COR-L47 (cell line): ENCODE measurements around the gene KCTD11.
"Not testable (repeated sequence)": the region's sequence is repeated elsewhere in the genome, so short reads cannot be mapped to it uniquely, and the experiment has no call there.

Experiments
- DNase-seq: peaks from one replicate; lab custom pipeline; 2025; lab: John Stamatoyannopoulos, UW

KCTD11 gene

DNA sequence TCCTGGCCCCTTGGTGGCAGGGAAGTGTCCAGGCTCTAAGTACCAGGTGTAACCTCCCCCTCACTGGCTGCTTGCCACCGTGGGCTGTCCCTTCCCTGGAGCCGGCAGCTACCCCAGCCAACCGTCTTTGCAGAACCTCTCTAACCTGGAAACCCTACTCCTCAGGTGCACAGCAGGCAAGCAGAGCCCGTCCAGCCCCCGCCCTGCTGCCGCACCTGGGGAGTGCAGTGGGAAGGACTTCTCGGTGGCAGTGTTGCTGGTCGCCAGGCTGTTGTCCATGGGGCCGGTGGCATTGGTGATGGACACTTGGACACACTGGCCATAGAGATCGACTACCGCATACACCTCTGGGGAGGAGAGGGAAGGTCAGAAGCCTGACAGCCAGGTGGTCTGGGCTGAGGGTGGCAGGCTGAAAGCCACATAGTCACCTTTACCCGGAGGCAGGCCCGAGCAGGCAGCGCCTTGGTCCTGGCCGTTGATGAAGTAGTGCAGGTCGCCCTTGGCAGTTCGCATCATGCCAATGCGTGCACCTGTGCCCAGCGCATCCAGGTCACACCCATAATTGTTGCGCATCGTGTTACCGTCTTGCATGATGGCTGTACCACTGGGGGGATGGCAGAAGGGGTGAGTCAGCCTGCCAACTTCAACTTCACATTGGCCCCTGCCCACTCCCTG lies 29.3 kb upstream of the KCTD11 start:
- no peak for DNase-seq

DNA sequence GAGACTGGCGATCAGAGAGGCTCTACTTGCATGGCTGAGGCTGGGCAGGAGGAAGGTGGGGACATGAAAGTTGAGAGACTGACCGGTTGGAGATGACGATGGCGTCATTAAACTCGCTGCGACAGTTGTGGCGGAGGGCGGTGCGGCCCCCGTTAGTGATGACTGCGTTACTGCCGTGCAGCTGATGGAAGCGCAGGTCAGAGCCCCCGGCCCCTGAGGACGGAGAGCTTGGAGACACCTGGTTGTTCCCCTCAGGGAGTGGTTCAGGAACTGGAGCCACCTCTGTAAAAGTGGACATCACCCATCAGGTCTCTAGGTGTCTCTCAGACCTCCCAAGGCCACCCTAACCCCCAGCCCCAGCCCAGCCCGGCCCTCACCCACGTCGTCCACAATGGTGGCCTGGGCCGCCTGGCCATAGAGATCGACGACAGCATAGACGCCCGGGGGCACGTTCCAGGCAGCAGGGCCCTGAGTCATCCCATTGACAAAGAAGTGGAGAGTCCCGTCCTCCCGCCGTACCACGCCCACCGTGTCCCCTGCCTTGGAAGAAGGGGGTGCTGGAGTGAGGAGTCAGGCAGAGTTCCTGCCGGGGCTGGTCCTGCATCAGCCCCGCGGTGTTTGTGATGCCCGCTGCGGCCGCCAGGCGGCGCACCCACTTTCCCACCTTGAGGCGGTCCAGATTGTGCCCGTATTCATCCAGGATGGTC lies 28.1 kb upstream of the KCTD11 start:
- DNase-seq: no peak

DNA sequence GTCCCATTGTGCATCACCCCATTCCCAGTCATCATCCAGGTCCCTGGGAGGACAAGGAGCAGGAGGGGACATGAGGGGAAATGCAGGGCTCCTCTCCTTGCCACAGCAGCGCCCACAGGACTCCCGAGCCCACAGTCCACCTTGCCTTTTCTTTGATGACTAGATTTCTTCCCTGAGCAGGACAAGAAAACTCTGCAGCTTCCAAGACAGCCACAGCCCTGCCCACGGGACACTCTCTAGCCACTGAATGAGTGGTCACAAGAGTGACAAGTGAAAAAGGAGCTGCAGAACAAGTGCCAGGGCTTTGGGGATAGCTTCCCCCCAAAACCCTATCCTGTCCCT lies 27.6 kb upstream of the KCTD11 start:
- no peak for DNase-seq

DNA sequence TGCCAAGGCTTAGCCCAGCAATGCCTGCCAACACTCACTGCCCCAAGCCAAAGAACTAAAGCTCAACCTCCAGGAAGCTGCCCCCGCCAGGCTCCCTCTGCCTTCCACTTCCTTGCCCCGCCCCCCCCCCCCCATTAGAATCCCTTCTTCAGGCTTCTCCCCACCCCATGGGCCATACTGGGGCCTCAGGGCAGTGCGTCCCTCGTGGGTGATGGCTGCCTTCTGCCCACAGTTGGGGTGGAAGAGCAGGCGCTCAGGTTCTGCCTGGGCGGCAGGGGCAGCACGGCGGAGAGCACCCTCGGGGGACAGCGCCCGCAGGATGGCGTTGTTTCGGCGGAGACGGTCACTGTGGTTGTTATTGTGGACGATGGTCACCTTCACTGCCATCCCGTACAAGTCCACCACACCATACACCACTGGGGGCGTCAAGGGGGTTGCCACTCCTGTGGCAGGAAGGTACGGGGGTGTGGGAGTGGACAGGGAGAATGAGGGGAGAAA lies 26.9 kb upstream of the KCTD11 start:
- DNase-seq: no peak

DNA sequence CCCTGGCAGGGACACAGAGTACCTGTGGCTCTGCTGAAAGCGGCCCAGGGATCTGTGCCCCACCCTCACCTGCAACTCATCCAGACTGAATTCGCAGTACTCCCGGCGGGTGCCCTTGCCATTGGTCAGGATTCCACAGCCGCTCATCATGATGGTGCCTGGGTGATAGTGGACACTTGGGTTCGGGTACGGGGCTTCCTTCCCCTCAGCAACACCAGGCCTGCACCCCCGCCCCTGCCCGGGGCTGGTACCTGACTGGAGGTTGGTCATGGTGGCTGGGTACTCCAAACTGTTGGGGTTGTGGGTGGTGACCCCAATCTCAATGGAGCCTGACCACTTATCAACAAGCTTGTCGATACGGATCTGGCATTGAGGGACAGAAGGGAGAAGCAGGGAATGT lies 25.8 kb upstream of the KCTD11 start:
- DNase-seq: no peak

DNA sequence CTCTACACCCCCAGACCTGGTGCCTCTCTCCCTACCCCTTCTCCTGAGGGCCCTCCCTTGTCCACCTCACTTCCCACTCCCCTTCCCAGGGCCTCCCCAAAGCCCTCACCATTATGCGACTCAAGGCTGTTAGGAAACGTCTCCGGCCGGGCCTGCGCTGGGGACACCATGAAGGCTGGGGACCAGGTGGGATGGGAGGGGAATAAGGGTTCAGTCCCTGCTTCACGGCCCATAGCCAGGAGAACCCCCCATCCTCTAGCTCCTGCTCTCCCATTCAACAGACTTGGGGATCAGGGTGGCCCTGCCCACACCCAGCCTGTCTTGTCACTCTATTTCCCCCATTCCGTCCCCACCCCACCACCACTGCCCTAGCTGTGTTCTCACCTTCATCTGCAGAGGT lies 24.9 kb upstream of the KCTD11 start:
- DNase-seq: no peak

DNA sequence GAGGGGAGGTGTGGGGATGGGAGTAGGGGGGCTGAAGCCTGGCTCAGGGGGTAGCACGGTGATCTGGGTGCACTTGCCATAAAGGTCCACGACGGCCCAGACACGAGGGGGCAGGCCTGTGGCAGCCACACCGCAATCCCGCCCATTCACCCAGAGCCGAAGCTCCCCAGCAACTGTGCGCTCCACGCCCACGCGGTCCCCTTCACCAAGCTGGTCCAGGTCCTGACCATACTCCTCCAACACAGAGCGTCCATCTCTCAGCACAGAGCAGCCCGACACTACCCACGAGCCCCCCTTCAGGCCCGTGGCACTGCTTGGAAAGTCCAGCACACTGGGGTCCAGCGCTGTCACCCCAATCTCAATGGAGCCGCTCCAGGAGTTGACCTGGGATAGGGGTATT lies 24.5 kb upstream of the KCTD11 start:
- DNase-seq: no peak

DNA sequence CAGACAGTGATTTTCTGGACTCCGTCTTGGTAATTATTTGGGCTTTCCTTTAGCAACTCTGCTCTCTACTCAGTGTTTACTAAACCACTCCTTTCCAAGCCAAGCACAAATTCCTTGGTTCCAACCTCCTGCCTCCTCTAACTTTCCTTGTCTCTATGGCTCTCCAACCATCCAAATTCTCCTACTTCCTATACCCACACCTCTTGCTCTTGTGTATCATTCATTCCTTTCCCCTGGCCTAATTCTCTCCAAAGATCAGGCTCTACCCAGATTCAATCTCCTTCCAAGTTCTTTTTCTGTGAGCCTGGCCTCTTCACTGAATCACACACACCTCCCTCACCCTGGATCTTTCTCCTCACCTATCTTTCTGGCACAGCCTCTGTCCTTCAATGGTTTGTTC lies 24.0 kb upstream of the KCTD11 start:
- DNase-seq: no peak

DNA sequence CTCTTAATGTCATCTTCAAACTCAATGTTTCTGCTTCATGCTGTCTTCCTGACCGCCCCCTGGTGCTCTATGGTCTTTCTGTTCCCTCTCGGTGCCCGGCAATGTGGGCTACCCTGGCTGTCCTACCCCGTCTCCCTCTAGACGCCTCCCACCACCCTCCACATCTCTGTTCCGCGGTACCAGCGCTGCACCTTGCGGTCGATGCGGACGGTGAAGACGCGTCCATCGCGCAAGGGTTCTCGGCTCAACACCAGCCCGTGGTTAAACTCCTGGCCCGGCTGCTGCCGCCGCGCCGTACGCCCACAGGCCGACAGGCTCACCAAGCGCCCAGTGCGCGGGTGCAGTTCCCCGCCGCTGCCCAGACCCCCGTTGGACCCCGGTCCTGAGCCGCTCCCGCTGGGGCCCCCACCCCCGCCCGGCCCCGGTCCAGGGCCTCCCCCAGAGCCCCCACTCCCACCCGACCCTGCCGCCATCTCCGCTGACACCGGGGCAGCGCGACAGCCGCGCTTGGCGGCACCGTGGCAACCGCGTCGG lies 23.1 kb upstream of the KCTD11 start, which contains the start of gene NEURL4:
TSS of gene NEURL4 (minus strand) at position 496 of the 534 bp plus-strand sequence. CDS start at position 473, 23 bp downstream.
- DNase-seq: no peak

DNA sequence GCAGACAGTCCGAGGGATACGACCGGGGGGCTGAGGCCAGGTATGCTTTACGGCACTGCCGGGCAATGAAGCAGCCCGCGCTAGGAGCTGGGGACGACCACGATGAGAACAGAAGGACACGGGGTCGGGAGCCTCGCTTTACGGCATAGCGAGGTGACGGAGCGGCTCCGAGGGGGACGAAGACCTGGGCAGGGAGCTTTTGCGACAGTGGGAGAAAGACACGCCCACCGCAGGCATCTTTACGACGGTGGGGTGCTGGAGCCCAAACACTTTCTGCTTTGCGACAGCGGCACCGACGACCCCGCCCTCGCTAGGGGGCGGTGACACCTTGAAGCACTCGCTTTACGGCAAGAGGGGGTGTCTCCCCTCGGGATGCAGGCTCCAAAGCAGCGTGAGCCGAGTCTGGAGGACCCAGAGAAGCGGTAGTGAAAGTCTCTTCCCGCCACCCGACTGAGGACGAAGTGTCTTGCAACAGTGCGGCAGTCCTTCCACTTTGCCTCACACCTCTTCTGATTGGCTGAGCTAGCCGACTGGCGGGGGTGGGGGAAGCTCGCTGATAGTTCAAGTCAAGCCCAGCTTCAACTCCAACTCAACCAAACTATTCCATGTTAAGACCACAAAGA lies 22.5 kb upstream of the KCTD11 start:
- peak; percentile 92 for DNase-seq

DNA sequence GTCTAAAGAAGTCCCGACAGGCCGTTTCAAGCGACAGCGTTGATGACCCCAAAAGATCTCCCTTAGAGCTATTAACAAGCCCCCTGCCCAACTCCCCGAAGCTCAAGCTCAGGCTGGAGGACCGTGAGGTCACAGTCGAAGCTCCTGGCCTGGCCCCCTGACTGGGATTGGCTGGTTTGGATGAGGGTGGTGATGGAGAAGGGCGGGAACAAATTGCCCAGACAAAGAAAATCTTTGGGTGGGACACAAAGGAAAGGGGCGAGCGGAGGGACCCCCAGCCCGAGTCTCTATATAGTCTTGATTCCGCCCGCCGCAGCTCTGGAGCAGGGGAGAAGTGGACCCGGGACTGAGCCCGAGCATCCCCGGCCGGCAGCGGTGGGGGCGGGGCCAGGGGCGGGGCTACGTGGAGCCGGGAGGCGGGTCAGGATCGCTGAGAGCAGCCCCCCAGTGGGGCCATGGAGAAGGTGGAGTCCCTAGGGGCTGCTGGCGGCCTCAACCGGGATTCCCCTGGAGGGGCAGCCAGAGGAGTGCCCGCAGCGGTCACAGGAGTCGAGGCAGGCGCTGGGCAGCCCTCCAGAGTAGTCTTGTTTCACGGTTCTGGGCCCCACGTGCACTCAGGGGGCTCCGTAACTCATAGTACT lies 21.8 kb upstream of the KCTD11 start:
- DNase-seq: peak; percentile 35

DNA sequence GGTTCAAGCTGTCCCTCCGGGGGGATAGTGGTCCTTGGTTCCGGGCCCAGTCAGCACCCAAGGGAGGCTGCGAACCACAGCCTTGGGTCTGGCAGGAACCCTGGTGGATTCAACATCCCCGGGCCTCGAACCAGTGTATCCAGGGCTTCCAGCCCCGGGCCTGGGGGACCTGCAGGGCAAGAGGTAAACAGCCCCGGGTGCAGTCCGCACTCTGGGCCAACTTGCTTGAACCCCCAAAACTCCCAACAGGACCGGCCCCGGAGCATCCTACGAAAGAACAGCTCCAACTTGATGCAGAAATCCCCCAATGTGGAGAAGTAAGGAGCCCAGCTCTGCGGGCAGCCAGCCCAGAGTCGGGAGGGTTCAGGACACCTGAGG lies 21.3 kb upstream of the KCTD11 start:
- no peak for DNase-seq

DNA sequence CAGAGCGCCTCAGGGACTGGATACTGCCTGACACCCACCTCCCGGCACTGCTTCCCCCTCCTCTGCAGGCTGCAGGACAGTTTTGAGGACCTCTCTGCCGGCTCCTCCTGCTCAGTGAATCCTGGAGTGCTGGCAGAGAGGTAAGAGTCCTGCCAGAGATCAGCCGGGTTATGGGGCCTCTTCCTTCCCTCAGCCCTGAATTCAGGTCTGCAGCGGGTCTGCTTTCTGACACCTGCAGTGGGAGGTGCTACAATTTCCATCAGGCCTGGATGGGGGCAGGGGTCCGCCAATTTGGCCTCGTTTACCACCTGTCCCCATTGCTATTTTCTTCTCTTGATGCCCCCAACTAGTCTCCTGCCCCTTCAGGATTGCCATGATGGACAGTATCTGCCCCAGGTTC lies 19.9 kb upstream of the KCTD11 start:
- DNase-seq: no peak

DNA sequence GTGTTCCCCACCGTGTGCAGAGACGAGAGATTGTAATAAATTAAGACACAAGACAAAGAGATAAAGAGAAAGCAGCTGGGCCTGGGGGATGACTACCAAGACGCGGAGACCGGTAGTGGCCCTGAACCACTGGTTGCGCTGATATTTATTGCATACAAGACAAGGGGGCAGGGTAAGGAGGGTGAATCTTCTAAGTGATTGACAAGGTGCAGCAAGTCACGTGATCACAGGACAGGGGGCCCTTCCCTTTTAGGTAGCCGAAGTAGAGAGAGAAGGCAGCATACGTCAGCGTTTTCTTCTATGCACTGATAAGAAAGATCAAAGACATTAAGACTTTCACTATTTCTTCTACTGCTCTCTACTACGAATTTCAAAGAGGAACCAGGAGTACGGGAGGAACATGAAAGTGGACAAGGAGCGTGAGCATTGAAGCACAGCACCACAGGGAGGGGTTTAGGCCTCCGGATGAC lies 19.3 kb upstream of the KCTD11 start:
- not testable (repeated sequence) for DNase-seq

DNA sequence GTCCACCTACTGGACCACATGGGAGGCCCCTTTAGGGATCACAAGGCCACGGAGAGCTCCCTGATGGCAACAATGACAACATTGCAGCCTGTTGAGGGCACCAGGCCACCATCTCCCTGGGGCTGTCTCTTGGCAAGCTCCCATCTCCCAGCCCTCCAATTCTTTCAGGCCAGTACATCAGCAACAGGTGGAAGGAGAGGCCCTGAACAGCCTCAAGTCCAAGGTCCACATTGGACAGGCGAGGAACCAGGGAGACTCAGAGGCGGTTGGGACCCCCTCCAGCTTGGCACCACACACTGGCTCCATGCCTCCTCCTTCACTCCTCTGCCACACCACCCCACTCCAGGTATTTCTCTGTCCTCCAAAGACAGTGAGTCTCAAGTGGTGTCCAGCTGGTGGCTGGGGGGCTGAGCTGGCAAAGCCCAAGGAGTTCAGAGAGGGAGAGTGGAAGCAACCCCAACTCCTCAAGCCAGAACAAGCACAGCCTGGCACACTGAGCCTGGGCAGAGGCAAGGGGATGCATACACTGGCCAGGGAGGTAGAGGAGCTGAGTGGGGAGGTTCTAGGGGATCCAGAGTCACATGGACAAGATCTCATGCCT lies 16.9 kb upstream of the KCTD11 start:
- DNase-seq: no peak

DNA sequence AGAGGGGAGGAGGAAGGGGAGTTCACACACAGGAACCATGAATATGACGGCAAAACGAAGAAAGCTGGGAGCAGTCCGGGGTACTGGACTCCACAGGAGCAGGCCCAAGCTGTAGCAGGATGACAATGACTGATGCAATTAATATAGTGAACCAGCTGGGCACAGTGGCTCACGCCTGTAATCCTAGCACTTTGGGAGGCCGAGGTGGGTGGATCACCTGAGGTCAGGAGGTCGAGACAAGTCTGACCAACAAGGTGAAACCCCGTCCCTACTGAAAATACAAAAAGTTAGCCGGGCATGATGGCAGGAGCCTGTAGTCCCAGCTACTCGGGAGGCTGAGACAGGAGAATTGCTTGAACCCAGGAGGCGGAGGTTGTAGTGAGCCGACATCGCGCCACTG lies 16.2 kb upstream of the KCTD11 start:
- not testable (repeated sequence) for DNase-seq

DNA sequence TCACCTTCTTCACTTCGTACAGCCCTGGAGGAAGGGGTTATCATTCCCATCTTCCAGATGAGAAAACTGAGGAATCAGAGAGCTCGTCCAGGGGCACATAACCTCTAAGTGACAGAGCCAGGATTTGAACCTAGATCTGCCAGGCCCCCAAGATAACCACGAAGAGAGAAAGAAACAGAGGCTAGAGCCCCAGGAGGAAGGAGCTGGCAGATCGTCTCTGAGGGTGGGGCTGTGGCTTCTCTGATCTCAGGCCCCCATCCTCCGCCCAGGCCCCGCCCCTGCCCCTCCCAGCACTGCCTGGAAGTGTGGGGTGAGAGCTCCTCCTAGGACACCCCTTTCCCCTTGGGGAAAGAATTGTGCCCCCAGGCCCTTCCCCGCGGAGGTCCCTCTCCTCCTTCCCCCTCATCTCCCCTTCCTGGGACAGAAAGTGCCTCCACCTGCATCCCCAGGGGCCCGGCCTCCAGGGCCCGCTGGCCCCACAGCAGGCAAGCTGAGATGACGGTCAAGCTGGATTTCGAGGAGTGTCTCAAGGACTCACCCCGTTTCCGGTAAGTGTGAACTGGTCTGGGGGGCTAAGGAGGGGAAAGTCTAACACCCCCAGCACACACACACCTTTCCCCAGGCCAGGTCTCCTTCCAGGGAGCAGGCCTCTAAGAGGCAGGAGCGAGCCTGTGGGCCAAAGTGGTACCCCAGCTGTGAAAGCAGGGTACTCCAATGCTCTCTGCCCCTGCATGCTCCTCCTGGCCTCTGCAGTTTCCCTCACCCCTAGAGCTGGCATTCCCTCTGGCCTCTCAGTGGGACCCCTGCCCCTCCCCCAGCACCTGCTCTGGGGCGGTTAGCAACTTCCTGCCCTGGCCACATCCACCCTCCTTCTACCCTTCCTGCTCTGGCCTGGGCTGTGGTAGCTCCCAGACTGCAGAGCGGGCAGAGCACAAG lies 15.5 kb upstream of the KCTD11 start, which contains the start of gene ACAP1:
TSS of gene ACAP1 (plus strand) at position 290 of the 936 bp plus-strand sequence. CDS start at position 496, 206 bp downstream.
- no peak for DNase-seq

DNA sequence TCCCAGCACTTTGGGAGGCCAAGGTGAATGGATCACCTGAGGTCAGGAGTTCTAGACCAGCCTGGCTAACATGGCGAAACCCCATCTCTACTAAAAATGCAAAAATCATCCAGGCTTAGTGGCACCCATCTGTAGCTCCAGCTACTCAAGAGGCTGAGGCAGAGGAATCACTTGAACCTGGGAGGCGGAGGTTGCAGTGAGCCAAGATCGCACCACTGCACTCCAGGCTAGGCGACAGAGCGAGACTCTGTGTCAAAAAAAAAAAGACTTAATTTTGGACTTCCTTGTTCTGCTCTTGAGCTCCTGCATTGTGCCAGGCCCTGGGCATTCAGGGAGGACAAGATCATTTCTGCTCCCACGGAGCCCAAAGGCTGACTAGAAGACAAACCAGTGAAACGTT lies 14.4 kb upstream of the KCTD11 start:
- not testable (repeated sequence) for DNase-seq

DNA sequence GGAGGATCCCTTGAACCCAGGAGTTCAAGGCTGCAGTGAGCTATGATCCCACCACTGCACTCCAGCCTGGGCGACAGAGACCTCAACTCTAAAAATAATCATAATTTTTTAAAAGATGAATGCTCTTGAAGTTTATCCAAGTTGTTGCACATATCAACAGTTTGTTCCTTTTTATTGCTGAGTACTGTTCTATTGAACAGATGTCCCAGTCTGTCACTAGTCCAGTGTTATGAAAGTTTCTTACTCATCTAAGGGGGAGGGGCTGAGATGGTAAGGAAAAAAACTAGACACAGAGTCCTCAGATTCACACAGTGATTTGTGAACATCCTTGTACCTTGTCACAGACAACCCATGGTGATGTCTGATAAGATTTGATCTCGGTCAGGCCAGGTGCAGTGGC lies 11.8 kb upstream of the KCTD11 start:
- DNase-seq: no peak

DNA sequence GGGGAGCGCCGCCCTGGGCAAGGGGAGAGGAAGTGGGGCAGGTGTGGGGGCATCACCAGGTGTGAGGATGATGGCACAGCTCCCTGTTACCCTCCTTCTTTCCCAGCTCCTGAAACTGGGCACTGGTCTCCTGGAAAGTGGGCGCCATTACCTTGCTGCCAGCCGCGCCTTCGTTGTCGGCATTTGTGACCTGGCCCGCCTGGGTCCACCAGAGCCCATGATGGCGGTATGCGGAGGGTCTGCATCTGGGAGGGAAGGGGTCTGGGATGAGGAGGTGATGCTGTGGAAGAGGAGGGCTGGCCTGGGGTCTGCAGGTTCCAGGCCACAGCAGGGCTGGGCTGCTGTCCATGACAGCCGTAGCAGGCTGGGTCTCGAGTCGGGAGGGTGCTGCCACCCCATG lies 10.1 kb upstream of the KCTD11 start:
- DNase-seq: no peak

DNA sequence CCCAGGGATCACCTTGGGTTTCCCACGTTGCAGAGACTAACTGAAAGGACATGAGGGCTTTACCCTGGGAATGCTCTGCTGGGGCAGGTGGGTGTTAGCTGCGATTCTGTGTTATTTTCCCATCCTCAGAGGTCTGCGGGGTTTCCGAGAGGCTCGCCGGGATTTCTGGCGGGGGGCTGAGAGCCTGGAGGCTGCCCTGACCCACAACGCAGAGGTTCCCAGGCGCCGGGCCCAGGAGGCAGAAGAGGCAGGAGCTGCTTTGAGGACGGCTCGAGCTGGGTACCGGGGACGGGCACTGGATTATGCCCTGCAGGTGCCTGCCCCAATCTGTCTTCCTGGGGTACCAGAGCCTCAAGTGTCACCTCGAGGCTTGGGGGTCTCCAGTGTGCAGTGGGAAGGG lies 8.7 kb upstream of the KCTD11 start:
- no peak for DNase-seq
